ENCODE measurements around the gene PURB. TPM values are rescaled to one million over a fixed set of nuclear protein-coding genes. Genes with fewer than 3 reads are reported as not detected.

The PURB gene
- total and polyA plus RNA-seq, 2 of the 4 experiments (the other 2 are of a cell fraction) = 6.3 to 8.8 TPM

DNA sequence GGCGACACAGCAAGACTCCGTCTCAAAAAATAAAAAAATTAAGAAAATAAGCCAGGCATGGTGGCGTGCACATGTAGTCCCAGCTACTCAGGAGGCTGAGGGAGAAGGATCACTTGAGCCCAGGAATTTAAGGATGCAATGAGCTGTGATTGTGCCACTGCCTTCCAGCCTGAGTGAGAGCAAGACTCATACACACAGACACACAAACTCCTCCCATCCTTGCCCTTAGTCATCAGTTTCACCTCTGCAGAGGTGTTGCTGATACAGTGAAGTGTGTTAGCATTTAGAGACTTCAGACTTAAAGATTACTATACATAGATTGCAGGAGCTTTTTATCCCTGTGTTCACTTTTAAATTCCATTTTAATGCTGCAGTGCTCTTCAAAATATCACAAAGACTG lies 31.9 kb downstream of the PURB start:
- Histone ChIP-seq H2BK5ac (ENCODE audit: low read depth, low read length, poor library complexity, severe bottlenecking) (no peak overlapping the region), H3K9me1 (ENCODE audit: insufficient read depth, low read length) (peaks cover 3% of the 10 kb centered on the region; the same call in 1 of the 2 replicates), H3K27me3 (ENCODE audit: control insufficient read depth, insufficient read depth, low read length) (no peaks in the 10 kb centered on the region), H3K9ac (ENCODE audit: low read depth, low read length) (no peak overlapping the region), H4K20me1 (ENCODE audit: insufficient read depth, low read length) (no peaks in the 10 kb centered on the region), H2BK15ac (ENCODE audit: low read depth, low read length) (no peak overlapping the region), H3K27ac (ENCODE audit: insufficient read depth, low read length) (no peak overlapping the region), H2BK20ac (ENCODE audit: low read depth, low read length) (no peak overlapping the region), H3K23ac (ENCODE audit: low read depth, low read length) (no peak overlapping the region), H4K8ac (ENCODE audit: low read depth in 2 of 2, low read length in 2 of 2) (no peak overlapping the region), H4K91ac (ENCODE audit: insufficient read depth, low read depth, low read length) (no peak overlapping the region), H3K36me3 (ENCODE audit: control insufficient read depth, insufficient read depth, low read length) (no peaks in the 10 kb centered on the region), H2AK5ac (ENCODE audit: low read depth, low read length) (no peak overlapping the region), H2BK120ac (ENCODE audit: low read depth, low read length) (no peak overlapping the region), H3K56ac (ENCODE audit: extremely low read depth, insufficient read depth, low read length) (no peak overlapping the region), H3K18ac (ENCODE audit: low read depth, low read length) (no peak overlapping the region), H3K14ac (replicated peaks; ENCODE audit: low read depth, low read length) (no peak overlapping the region), H2AFZ (replicated peaks; ENCODE audit: low read length, poor library complexity) (no peak overlapping the region), H3K4ac (ENCODE audit: low read depth, low read length) (no peak overlapping the region), H3K9me3 (ENCODE audit: control insufficient read depth, insufficient read depth, low read length) (no peaks in the 10 kb centered on the region), H3K4me1 (ENCODE audit: control insufficient read depth, insufficient read depth, low read length) (peaks cover 4% of the 10 kb centered on the region), H4K5ac (ENCODE audit: low read depth, low read length) (no peak overlapping the region), H3K4me3 (ENCODE audit: insufficient read depth, low read depth, low read length) (no peak overlapping the region), H3K79me1 (ENCODE audit: low read depth in 1 of 2, low read length in 2 of 2) (peaks cover 0 to 8% of the 10 kb centered on the region in 2 experiments; a peak in 1 of 4 replicates), H3K4me2 (ENCODE audit: low read depth, low read length) (no peak overlapping the region), H2AK9ac (replicated peaks; ENCODE audit: low read depth, low read length, poor library complexity) (no peak overlapping the region)
- ATAC-seq (ENCODE audit: low read depth) = no peak
- ChIA-PET POLR2A (ENCODE audit: unreplicated experiment) (interaction anchor here (0.5 kb wide), 1 partner anchor 984 kb away, joined by 4 read pairs; the partner anchor contains the start of gene MRPS24), CTCF (no interaction called here)
- TF ChIP-seq BHLHE40 (IDR thresholded peaks at IDR 0.05; ENCODE audit: low read depth, low read length) (no peak), FOS (IDR thresholded peaks at IDR 0.05; ENCODE audit: low read depth, low read length) (no peak), MAZ (IDR thresholded peaks at IDR 0.05; ENCODE audit: borderline replicate concordance, low read depth, low read length) (no peak), RAD21 (IDR thresholded peaks at IDR 0.05; ENCODE audit: low read length) (no peak), SMC3 (IDR thresholded peaks at IDR 0.05; ENCODE audit: low read depth, low read length) (no peak), RFX5 (IDR thresholded peaks at IDR 0.05; ENCODE audit: low read depth, low read length) (no peak), CHD1 (IDR thresholded peaks at IDR 0.05; ENCODE audit: low read depth, low read length) (no peak), CEBPB (IDR thresholded peaks at IDR 0.05; ENCODE audit: low read depth, low read length) (no peak), NFE2L2 (IDR thresholded peaks at IDR 0.05; ENCODE audit: low read depth, low read length) (no peak)
- TF ChIP-seq, protein P1, sequence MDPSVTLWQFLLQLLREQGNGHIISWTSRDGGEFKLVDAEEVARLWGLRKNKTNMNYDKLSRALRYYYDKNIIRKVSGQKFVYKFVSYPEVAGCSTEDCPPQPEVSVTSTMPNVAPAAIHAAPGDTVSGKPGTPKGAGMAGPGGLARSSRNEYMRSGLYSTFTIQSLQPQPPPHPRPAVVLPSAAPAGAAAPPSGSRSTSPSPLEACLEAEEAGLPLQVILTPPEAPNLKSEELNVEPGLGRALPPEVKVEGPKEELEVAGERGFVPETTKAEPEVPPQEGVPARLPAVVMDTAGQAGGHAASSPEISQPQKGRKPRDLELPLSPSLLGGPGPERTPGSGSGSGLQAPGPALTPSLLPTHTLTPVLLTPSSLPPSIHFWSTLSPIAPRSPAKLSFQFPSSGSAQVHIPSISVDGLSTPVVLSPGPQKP (IDR thresholded peaks at IDR 0.05; ENCODE audit: borderline replicate concordance, low read depth, low read length) = no peak
- in situ Hi-C loops (cut with MboI; ENCODE audit: low sequenced_read_pairs) (loop anchor here (10.0 kb wide), 1 partner anchor 281 kb away; no protein-coding TSS in a partner anchor), intact Hi-C loops (cut with micrococcal nuclease) (no loop called here), dilution Hi-C loops (cut with HindIII; ENCODE audit: low sequenced_read_pairs, unreplicated experiment) (no loop called here)
- BruUV-seq (replicated peaks) = no TSS peak
- no CpG with 5 or more reads among the region's 3 CpGs for WGBS, 2 experiments (ENCODE audit: extremely low coverage in 2 of 2, insufficient read length in 1 of 2)
- no peak for DNase-seq
